ENCODE measurements around the gene GRIP2. TPM values are rescaled to one million over a fixed set of nuclear protein-coding genes. Genes with fewer than 3 reads are reported as not detected.

The GRIP2 gene
- total and polyA plus RNA-seq, 2 donors (not counting 1 experiment from before 2014, with no cell fraction given), result under 0.01 to 0.87 TPM

GRCh38 chr3:14492948-14493881 is 46.9 kb downstream of the GRIP2 start:
- Histone ChIP-seq H4K20me1 (ENCODE audit: control insufficient read depth, extremely low read depth, insufficient read depth, low read length) (no peaks in the 10 kb centered on the region), H3K4me2 (ENCODE audit: extremely low read depth, insufficient read depth, low read length) (no peak overlapping the region), H3K27ac (ENCODE audit: insufficient read depth, low read length) (no peak overlapping the region), H3K9me3 (ENCODE audit: control insufficient read depth, insufficient read depth, low read depth, low read length) (no peaks in the 10 kb centered on the region), H2AFZ (ENCODE audit: low read length) (no peak overlapping the region), H3K4me3 (replicated peaks in 1 of 4; ENCODE audit: control extremely low read depth in 1 of 4, insufficient read depth in 1 of 4, low read depth in 3 of 4, low read length in 4 of 4) (no peak overlapping the region), H3K79me2 (ENCODE audit: control insufficient read depth, insufficient read depth, low read length) (no peaks in the 10 kb centered on the region), H3K27me3 (ENCODE audit: control insufficient read depth, insufficient read depth, low read length) (no peaks in the 10 kb centered on the region), H3K36me3 (ENCODE audit: control insufficient read depth, insufficient read depth, low read length) (no peaks in the 10 kb centered on the region), H3K4me1 (ENCODE audit: control insufficient read depth, extremely low read depth, insufficient read depth, low read length) (no peaks in the 10 kb centered on the region), H3K9ac (ENCODE audit: insufficient read depth, low read length) (no peak overlapping the region)
- TF ChIP-seq CTCF (conservative IDR thresholded peaks at IDR 0.05 in 1 of 2, IDR thresholded peaks at IDR 0.05 in 1 of 2; ENCODE audit: low read depth in 1 of 2, low read length in 2 of 2) (no peak), EZH2 (IDR thresholded peaks at IDR 0.05; ENCODE audit: low read length, missing control alignments) (no peak)
- DNase-seq (ENCODE audit: low read depth in 2 of 2), result no peak

GRCh38 chr3:14491396-14492190 is 48.5 kb downstream of the GRIP2 start:
- Histone ChIP-seq H3K9me3 (ENCODE audit: control insufficient read depth, insufficient read depth, low read depth, low read length) (no peaks in the 10 kb centered on the region), H3K36me3 (ENCODE audit: control insufficient read depth, insufficient read depth, low read length) (no peaks in the 10 kb centered on the region), H2AFZ (ENCODE audit: low read length) (no peak overlapping the region), H3K27me3 (ENCODE audit: control insufficient read depth, insufficient read depth, low read length) (no peaks in the 10 kb centered on the region), H3K79me2 (ENCODE audit: control insufficient read depth, insufficient read depth, low read length) (no peaks in the 10 kb centered on the region), H3K4me2 (ENCODE audit: extremely low read depth, insufficient read depth, low read length) (no peak overlapping the region), H4K20me1 (ENCODE audit: control insufficient read depth, extremely low read depth, insufficient read depth, low read length) (no peaks in the 10 kb centered on the region), H3K9ac (ENCODE audit: insufficient read depth, low read length) (no peak overlapping the region), H3K4me1 (ENCODE audit: control insufficient read depth, extremely low read depth, insufficient read depth, low read length) (no peaks in the 10 kb centered on the region), H3K27ac (ENCODE audit: insufficient read depth, low read length) (no peak overlapping the region), H3K4me3 (replicated peaks in 1 of 4; ENCODE audit: control extremely low read depth in 1 of 4, insufficient read depth in 1 of 4, low read depth in 3 of 4, low read length in 4 of 4) (no peak overlapping the region)
- DNase-seq (ENCODE audit: low read depth in 2 of 2), result no peak
- TF ChIP-seq EZH2 (IDR thresholded peaks at IDR 0.05; ENCODE audit: low read length, missing control alignments) (no peak), CTCF (conservative IDR thresholded peaks at IDR 0.05 in 1 of 2, IDR thresholded peaks at IDR 0.05 in 1 of 2; ENCODE audit: low read depth in 1 of 2, low read length in 2 of 2) (no peak)

GRCh38 chr3:14490831-14491230 is 49.3 kb downstream of the GRIP2 start:
- Histone ChIP-seq H3K4me1 (ENCODE audit: control insufficient read depth, extremely low read depth, insufficient read depth, low read length) (no peaks in the 10 kb centered on the region), H3K4me3 (replicated peaks in 1 of 4; ENCODE audit: control extremely low read depth in 1 of 4, insufficient read depth in 1 of 4, low read depth in 3 of 4, low read length in 4 of 4) (no peak overlapping the region), H2AFZ (ENCODE audit: low read length) (no peak overlapping the region), H3K27me3 (ENCODE audit: control insufficient read depth, insufficient read depth, low read length) (no peaks in the 10 kb centered on the region), H3K27ac (ENCODE audit: insufficient read depth, low read length) (no peak overlapping the region), H4K20me1 (ENCODE audit: control insufficient read depth, extremely low read depth, insufficient read depth, low read length) (no peaks in the 10 kb centered on the region), H3K9ac (ENCODE audit: insufficient read depth, low read length) (no peak overlapping the region), H3K79me2 (ENCODE audit: control insufficient read depth, insufficient read depth, low read length) (no peaks in the 10 kb centered on the region), H3K9me3 (ENCODE audit: control insufficient read depth, insufficient read depth, low read depth, low read length) (no peaks in the 10 kb centered on the region), H3K36me3 (ENCODE audit: control insufficient read depth, insufficient read depth, low read length) (no peaks in the 10 kb centered on the region), H3K4me2 (ENCODE audit: extremely low read depth, insufficient read depth, low read length) (no peak overlapping the region)
- TF ChIP-seq CTCF (conservative IDR thresholded peaks at IDR 0.05 in 1 of 2, IDR thresholded peaks at IDR 0.05 in 1 of 2; ENCODE audit: low read depth in 1 of 2, low read length in 2 of 2) (no peak), EZH2 (IDR thresholded peaks at IDR 0.05; ENCODE audit: low read length, missing control alignments) (no peak)
- no peak for DNase-seq (ENCODE audit: low read depth in 2 of 2)
